IMR-90 (cell line): ENCODE measurements around the gene ADCY1. TPM values are rescaled to one million over a fixed set of nuclear protein-coding genes. Genes with fewer than 3 reads are reported as not detected.

Experiments
- ATAC-seq: fragments of 200-7000 bp; cut with Tn5 transposase; 2 replicates; pipeline ENCODE4 v1.9.1; 2020; ENCODE audit warnings: low read depth, mild to moderate bottlenecking, moderate library complexity
- BruUV-seq: library from RNA; stranded (reverse); fragments of 400-500 nt; replicated peaks from 2 replicates; lab custom pipeline; 2021; lab: Mats Ljungman, UMichigan
- CTCF ChIA-PET: fragments of 300-600 bp; formaldehyde crosslinking; extraction: SDS; loops from one replicate; lab custom pipeline; 2021; ENCODE audit warnings: antibody characterized with exemption; lab: Yijun Ruan, JAX
- POLR2A ChIA-PET: fragments of 300-600 bp; sonication (Branson Sonifier 250); formaldehyde crosslinking; loops from one replicate; lab custom pipeline; 2022; ENCODE audit warnings: antibody characterized with exemption; ENCODE audit not compliant: unreplicated experiment; lab: Charles Lee
- DNase-seq: peaks from one replicate; pipeline ENCODE4 v3.0.0; 2013
- H2AFZ ChIP-seq: replicated peaks from 2 replicates; pipeline ENCODE3; 2013; ENCODE audit warnings: low read length, mild to moderate bottlenecking; ENCODE audit not compliant: poor library complexity
- H2AK5ac ChIP-seq: 2 replicates; pipeline ENCODE4 v1.6.1; 2013; ENCODE audit warnings: low read depth, low read length, inconsistent platforms
- H2AK9ac ChIP-seq: replicated peaks from 2 replicates; pipeline ENCODE3; 2013; ENCODE audit warnings: mild to moderate bottlenecking, low read depth, low read length, moderate library complexity; ENCODE audit not compliant: poor library complexity
- H2BK120ac ChIP-seq: 2 replicates; pipeline ENCODE4 v1.6.1; 2013; ENCODE audit warnings: low read depth, low read length, inconsistent platforms
- H2BK15ac ChIP-seq: 3 replicates; pipeline ENCODE4 v1.6.1; 2013; ENCODE audit warnings: low read depth, low read length, inconsistent platforms
- H2BK20ac ChIP-seq: 2 replicates; pipeline ENCODE4 v1.6.1; 2013; ENCODE audit warnings: low read depth, mild to moderate bottlenecking, inconsistent platforms, low read length, moderate library complexity
- H2BK5ac ChIP-seq: 2 replicates; pipeline ENCODE4 v1.6.1; 2013; ENCODE audit warnings: mild to moderate bottlenecking, low read depth, low read length, inconsistent platforms; ENCODE audit not compliant: poor library complexity, severe bottlenecking
- H3K14ac ChIP-seq: replicated peaks from 2 replicates; pipeline ENCODE4 v1.6.1; 2013; ENCODE audit warnings: low read depth, low read length, inconsistent platforms
- H3K18ac ChIP-seq: 2 replicates; pipeline ENCODE4 v1.6.1; 2013; ENCODE audit warnings: low read depth, low read length, control low read depth
- H3K23ac ChIP-seq: 2 replicates; pipeline ENCODE4 v1.6.1; 2013; ENCODE audit warnings: low read depth, low read length, inconsistent platforms
- H3K27ac ChIP-seq: 2 replicates; pipeline ENCODE4 v1.5.1; 2013; ENCODE audit warnings: mild to moderate bottlenecking, control low read depth, low read length; ENCODE audit not compliant: insufficient read depth
- H3K27me3 ChIP-seq: 2 replicates; pipeline ENCODE4 v1.6.1; 2013; ENCODE audit warnings: low read length; ENCODE audit not compliant: control insufficient read depth, insufficient read depth
- H3K36me3 ChIP-seq: 2 replicates; pipeline ENCODE4 v1.6.1; 2013; ENCODE audit warnings: low read length, mixed read lengths; ENCODE audit not compliant: control insufficient read depth, insufficient read depth
- H3K4ac ChIP-seq: 2 replicates; pipeline ENCODE4 v1.6.1; 2013; ENCODE audit warnings: low read depth, low read length, inconsistent platforms
- H3K4me1 ChIP-seq: 2 replicates; pipeline ENCODE4 v1.6.1; 2013; ENCODE audit warnings: low read length, mixed read lengths; ENCODE audit not compliant: control insufficient read depth, insufficient read depth
- H3K4me2 ChIP-seq: 2 replicates; pipeline ENCODE4 v1.6.1; 2013; ENCODE audit warnings: low read depth, mild to moderate bottlenecking, control low read depth, low read length, moderate library complexity
- H3K4me3 ChIP-seq: 2 replicates; pipeline ENCODE4 v1.5.1; 2013; ENCODE audit warnings: low read depth, mild to moderate bottlenecking, control low read depth, low read length, moderate library complexity; ENCODE audit not compliant: insufficient read depth
- H3K56ac ChIP-seq: 2 replicates; pipeline ENCODE4 v1.6.1; 2013; ENCODE audit warnings: low read length, inconsistent platforms; ENCODE audit not compliant: insufficient read depth; ENCODE audit errors: extremely low read depth
- H3K79me1 ChIP-seq, 2 experiments: 2 replicates each; pipeline ENCODE4 v1.6.1; 2013; ENCODE audit warnings: low read length in 2 of 2, inconsistent platforms in 1 of 2, low read depth in 1 of 2
- H3K9ac ChIP-seq: 2 replicates; pipeline ENCODE4 v1.6.1; 2013; ENCODE audit warnings: low read depth, low read length, control low read depth
- H3K9me1 ChIP-seq: 2 replicates; pipeline ENCODE4 v1.6.1; 2013; ENCODE audit warnings: low read length, inconsistent platforms; ENCODE audit not compliant: insufficient read depth
- H3K9me3 ChIP-seq: 2 replicates; pipeline ENCODE4 v1.6.1; 2013; ENCODE audit warnings: low read length; ENCODE audit not compliant: control insufficient read depth, insufficient read depth
- H4K20me1 ChIP-seq: 2 replicates; pipeline ENCODE4 v1.6.1; 2013; ENCODE audit warnings: low read length, inconsistent platforms; ENCODE audit not compliant: insufficient read depth
- H4K5ac ChIP-seq: 2 replicates; pipeline ENCODE4 v1.6.1; 2013; ENCODE audit warnings: mild to moderate bottlenecking, low read depth, low read length, control low read depth
- H4K8ac ChIP-seq, 2 experiments: 2 replicates each; pipeline ENCODE4 v1.6.1; 2013; ENCODE audit warnings: low read depth in 2 of 2, low read length in 2 of 2, control low read depth in 1 of 2, inconsistent platforms in 1 of 2
- H4K91ac ChIP-seq: 2 replicates; pipeline ENCODE4 v1.6.1; 2013; ENCODE audit warnings: low read depth, low read length, inconsistent platforms; ENCODE audit not compliant: insufficient read depth
- BHLHE40 ChIP-seq: fragments of 150-350 bp; IDR thresholded peaks from 2 replicates; pipeline ENCODE4 v1.6.1; 2016; ENCODE audit warnings: mild to moderate bottlenecking, low read depth, low read length
- CEBPB ChIP-seq: IDR thresholded peaks from 2 replicates; pipeline ENCODE4 v1.6.1; 2012; ENCODE audit warnings: low read depth, low read length, improper control_type of control experiment
- CHD1 ChIP-seq: IDR thresholded peaks from 2 replicates; pipeline ENCODE4 v1.6.1; 2012; ENCODE audit warnings: low read depth, low read length, improper control_type of control experiment
- ELK1 ChIP-seq: fragments of 150-350 bp; IDR thresholded peaks from 2 replicates; pipeline ENCODE4 v1.6.1; 2016; ENCODE audit warnings: low read depth, mild to moderate bottlenecking, low read length, moderate library complexity, borderline replicate concordance
- FOS ChIP-seq: fragments of 150-350 bp; IDR thresholded peaks from 2 replicates; pipeline ENCODE4 v1.6.1; 2016; ENCODE audit warnings: low read depth, low read length
- MAFK ChIP-seq: IDR thresholded peaks from 2 replicates; pipeline ENCODE4 v1.6.1; 2012; ENCODE audit warnings: low read depth, low read length, improper control_type of control experiment
- MAZ ChIP-seq: IDR thresholded peaks from 2 replicates; pipeline ENCODE4 v1.6.1; 2012; ENCODE audit warnings: low read depth, mild to moderate bottlenecking, low read length, improper control_type of control experiment, moderate library complexity, borderline replicate concordance
- MXI1 ChIP-seq: IDR thresholded peaks from 2 replicates; pipeline ENCODE4 v1.6.1; 2012; ENCODE audit warnings: low read depth, mild to moderate bottlenecking, low read length, moderate library complexity, borderline replicate concordance
- NFE2L2 ChIP-seq: fragments of 150-350 bp; IDR thresholded peaks from 2 replicates; pipeline ENCODE4 v1.6.1; 2016; ENCODE audit warnings: low read depth, mild to moderate bottlenecking, low read length
- POLR2A ChIP-seq: IDR thresholded peaks from 2 replicates; pipeline ENCODE4 v1.6.1; 2012; ENCODE audit warnings: mild to moderate bottlenecking, low read depth, low read length
- RAD21 ChIP-seq: IDR thresholded peaks from 2 replicates; pipeline ENCODE4 v1.6.1; 2012; ENCODE audit warnings: low read length, improper control_type of control experiment
- RCOR1 ChIP-seq: IDR thresholded peaks from 2 replicates; pipeline ENCODE4 v1.6.1; 2012; ENCODE audit warnings: mild to moderate bottlenecking, low read length, improper control_type of control experiment; ENCODE audit not compliant: insufficient replicate concordance
- RFX5 ChIP-seq: IDR thresholded peaks from 2 replicates; pipeline ENCODE4 v1.8.0; 2012; ENCODE audit warnings: low read depth, mild to moderate bottlenecking, low read length, moderate library complexity
- SMC3 ChIP-seq: fragments of 150-350 bp; IDR thresholded peaks from 2 replicates; pipeline ENCODE4 v1.6.1; 2016; ENCODE audit warnings: low read depth, mild to moderate bottlenecking, antibody characterized with exemption, low read length, moderate library complexity
- USF2 ChIP-seq: fragments of 150-350 bp; IDR thresholded peaks from 2 replicates; pipeline ENCODE4 v1.6.1; 2017; ENCODE audit warnings: mild to moderate bottlenecking, antibody characterized with exemption, low read length, low read depth
- WGBS, 2 experiments: methylation state at CpG; one replicate each; pipeline versions ENCODE4 v1.1.5 to v1.1.7; 2013; ENCODE audit warnings: missing lambda C conversion rate in 2 of 2; ENCODE audit not compliant: insufficient read length in 1 of 2; ENCODE audit errors: extremely low coverage in 2 of 2; 5-methylcytosine and 5-hydroxymethylcytosine counted together
- dilution Hi-C: fragments of 300-500 bp; cut with HindIII; formaldehyde crosslinking; loops from one replicate; pipeline ENCODE4 v1.14.3; 2018; ENCODE audit warnings: low sequenced_read_pairs; ENCODE audit not compliant: unreplicated experiment
- in situ Hi-C: fragments of 300-500 bp; cut with MboI; formaldehyde crosslinking; loops from 3 replicates; pipeline ENCODE4 v1.14.3; 2019; ENCODE audit warnings: low sequenced_read_pairs, inconsistent platforms, mixed read lengths
- intact Hi-C: fragments of 100-400 bp; cut with micrococcal nuclease; formaldehyde crosslinking; loops from 2 replicates; pipeline ENCODE4 v1.10.0; 2022
- polyA plus RNA-seq, 3 experiments: library from polyadenylated mRNA; depleted of rRNA; stranded (reverse); fragments of >200 nt; gene quantifications; 2 replicates each; pipeline ENCODE4 v1.2.3, GENCODE V29; 2012; ENCODE audit warnings: low replicate concordance in 1 of 3
- total RNA-seq: library from RNA; depleted of rRNA; stranded (reverse); fragments of >200 nt; gene quantifications from 2 replicates; pipeline ENCODE4 v1.2.3, GENCODE V29; 2012
- TF ChIP-seq, protein P1 (sequence below): conservative IDR thresholded peaks from 2 replicates; pipeline ENCODE4 v1.5.1; 2012; ENCODE audit warnings: mild to moderate bottlenecking, low read depth, low read length, improper control_type of control experiment

The ADCY1 gene
- total and polyA plus RNA-seq, 2 of the 4 experiments (the other 2 are of a cell fraction): 0.18 to 0.24 TPM

DNA sequence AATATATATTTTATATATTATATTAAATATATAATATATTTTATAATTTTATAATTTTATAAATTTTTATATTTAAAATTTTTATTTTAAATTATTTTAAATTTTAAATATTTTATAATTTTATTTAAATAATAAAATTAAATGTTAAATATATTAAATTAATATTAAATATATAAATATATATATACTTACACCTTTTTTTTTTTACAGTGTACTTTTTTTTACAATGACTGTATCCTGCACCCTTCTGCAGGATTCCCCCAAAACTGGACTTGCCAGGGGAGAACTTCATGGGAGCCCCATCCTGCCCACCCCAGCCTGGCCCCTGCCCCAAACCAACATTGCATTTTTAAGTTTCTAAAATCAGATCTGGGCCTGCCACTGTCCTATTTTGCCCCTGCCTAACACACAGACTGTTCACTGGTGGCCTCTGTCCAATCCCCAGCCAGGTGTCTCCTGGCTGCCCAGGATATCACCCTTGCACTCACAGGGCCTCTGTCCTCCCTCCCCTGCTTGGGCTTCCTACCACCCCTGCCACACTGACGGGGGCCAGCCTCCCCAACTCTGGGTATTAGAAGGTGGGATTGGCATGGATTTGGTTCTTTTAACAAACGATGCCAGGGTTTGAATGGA, 138.0 kb downstream of the ADCY1 start:
- no CpG with 5 or more reads among the region's 2 CpGs for WGBS, 2 experiments
- intact Hi-C loops: no loop called here
- Histone ChIP-seq H3K14ac (no peak overlapping the region), H4K20me1 (no peaks in the 10 kb centered on the region), H2BK120ac (no peak overlapping the region), H3K4me1 (no peaks in the 10 kb centered on the region; the same call in 1 of the 2 replicates), H2BK5ac (no peak overlapping the region), H3K9ac (no peak overlapping the region), H3K9me3 (no peaks in the 10 kb centered on the region), H4K91ac (no peak overlapping the region), H3K27me3 (peaks cover 9% of the 10 kb centered on the region), H3K23ac (no peak overlapping the region), H2BK15ac (no peak overlapping the region), H2BK20ac (no peak overlapping the region), H3K4ac (no peak overlapping the region), H4K5ac (no peak overlapping the region), H4K8ac (no peak overlapping the region), H2AFZ (no peak overlapping the region), H2AK5ac (no peak overlapping the region), H3K4me2 (no peak overlapping the region), H3K4me3 (no peak overlapping the region), H2AK9ac (no peak overlapping the region), H3K36me3 (no peaks in the 10 kb centered on the region), H3K79me1 (no peaks in the 10 kb centered on the region), H3K56ac (no peak overlapping the region), H3K18ac (no peak overlapping the region), H3K27ac (no peak overlapping the region), H3K9me1 (no peaks in the 10 kb centered on the region)
- no peak for DNase-seq
- dilution Hi-C loops: no loop called here
- in situ Hi-C loops: no loop called here
- POLR2A ChIA-PET: no interaction called here
- no TSS peak for BruUV-seq
- CTCF ChIA-PET: no interaction called here
- ATAC-seq: no peak
- TF ChIP-seq USF2 (no peak), NFE2L2 (no peak), RAD21 (no peak), POLR2A (no peak), FOS (no peak), MAFK (no peak), RFX5 (no peak), RCOR1 (no peak), ELK1 (no peak), MXI1 (no peak), SMC3 (no peak), BHLHE40 (no peak), MAZ (no peak), CEBPB (no peak), CHD1 (no peak)
- TF ChIP-seq, protein P1, sequence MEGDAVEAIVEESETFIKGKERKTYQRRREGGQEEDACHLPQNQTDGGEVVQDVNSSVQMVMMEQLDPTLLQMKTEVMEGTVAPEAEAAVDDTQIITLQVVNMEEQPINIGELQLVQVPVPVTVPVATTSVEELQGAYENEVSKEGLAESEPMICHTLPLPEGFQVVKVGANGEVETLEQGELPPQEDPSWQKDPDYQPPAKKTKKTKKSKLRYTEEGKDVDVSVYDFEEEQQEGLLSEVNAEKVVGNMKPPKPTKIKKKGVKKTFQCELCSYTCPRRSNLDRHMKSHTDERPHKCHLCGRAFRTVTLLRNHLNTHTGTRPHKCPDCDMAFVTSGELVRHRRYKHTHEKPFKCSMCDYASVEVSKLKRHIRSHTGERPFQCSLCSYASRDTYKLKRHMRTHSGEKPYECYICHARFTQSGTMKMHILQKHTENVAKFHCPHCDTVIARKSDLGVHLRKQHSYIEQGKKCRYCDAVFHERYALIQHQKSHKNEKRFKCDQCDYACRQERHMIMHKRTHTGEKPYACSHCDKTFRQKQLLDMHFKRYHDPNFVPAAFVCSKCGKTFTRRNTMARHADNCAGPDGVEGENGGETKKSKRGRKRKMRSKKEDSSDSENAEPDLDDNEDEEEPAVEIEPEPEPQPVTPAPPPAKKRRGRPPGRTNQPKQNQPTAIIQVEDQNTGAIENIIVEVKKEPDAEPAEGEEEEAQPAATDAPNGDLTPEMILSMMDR: no peak
